GM12878 (cell line): ENCODE measurements around the gene HIVEP3. TPM values are rescaled to one million over a fixed set of nuclear protein-coding genes. Genes with fewer than 3 reads are reported as not detected.

ENCODE experiments used
- ATAC-seq: fragments of 200-7000 bp; cut with Tn5 transposase; 3 replicates; pipeline ENCODE4 v1.9.1; 2020; ENCODE audit warnings: mild to moderate bottlenecking, moderate library complexity
- BruUV-seq: library from RNA; stranded (reverse); fragments of 400-500 nt; replicated peaks from 2 replicates; lab custom pipeline; 2021; lab: Mats Ljungman, UMichigan
- CTCF ChIA-PET: fragments of 300-600 bp; sonication (Branson Sonifier 250); formaldehyde crosslinking; extraction: SDS; loops from one replicate; lab custom pipeline; 2021; ENCODE audit warnings: inconsistent platforms; lab: Yijun Ruan, JAX
- POLR2A ChIA-PET: fragments of 350-600 bp; formaldehyde crosslinking; extraction: SDS; loops from one replicate; lab custom pipeline; 2021; ENCODE audit warnings: inconsistent platforms; lab: Charles Lee
- RAD21 ChIA-PET: fragments of 300-600 bp; sonication (Branson Sonifier 250); formaldehyde crosslinking; loops from one replicate; lab custom pipeline; 2023; ENCODE audit warnings: antibody characterized with exemption; ENCODE audit not compliant: unreplicated experiment; lab: Charles Lee
- SMC1A ChIA-PET: fragments of 300-600 bp; sonication (Branson Sonifier 250); formaldehyde crosslinking; loops from one replicate; lab custom pipeline; 2023; ENCODE audit not compliant: unreplicated experiment, uncharacterized antibody; lab: Charles Lee
- DNase-seq: peaks from one replicate; pipeline ENCODE4 v3.0.0-alpha.2; 2011; ENCODE audit warnings: low read depth, low spot score
- FAIRE-seq: peaks from 3 replicates; lab custom pipeline; 2011; peaks lifted over from hg19 to GRCh38; lab: Jason Lieb, UNC
- H2AFZ ChIP-seq: 2 replicates; pipeline ENCODE4 v1.6.0; 2011; ENCODE audit warnings: low read depth, low read length, control low read depth; ENCODE audit not compliant: control insufficient read depth
- H3K27ac ChIP-seq: 2 replicates; pipeline ENCODE4 v1.5.1; 2011; ENCODE audit warnings: control low read depth; ENCODE audit not compliant: control insufficient read depth, insufficient read depth
- H3K27me3 ChIP-seq, 2 experiments: replicated peaks in 1 of 2; 2 replicates each; pipeline versions ENCODE4 v1.6.0 to v1.6.1; 2011; ENCODE audit warnings: low read length in 1 of 2; ENCODE audit not compliant: control insufficient read depth in 2 of 2, insufficient read depth in 2 of 2
- H3K36me3 ChIP-seq, 2 experiments: 2 replicates each; pipeline ENCODE4 v1.5.1; 2011; ENCODE audit warnings: low read length in 1 of 2; ENCODE audit not compliant: control insufficient read depth in 2 of 2, insufficient read depth in 2 of 2
- H3K4me1 ChIP-seq: 2 replicates; pipeline ENCODE4 v1.6.1; 2011; ENCODE audit warnings: mild to moderate bottlenecking, low read length, moderate library complexity, mixed read lengths; ENCODE audit not compliant: control insufficient read depth, insufficient read depth
- H3K4me2 ChIP-seq: 2 replicates; pipeline ENCODE4 v1.6.0; 2011; ENCODE audit warnings: control low read depth; ENCODE audit not compliant: control insufficient read depth, insufficient read depth
- H3K4me3 ChIP-seq: fragments of 200-600 bp; sonication (generic); 2 replicates; pipeline ENCODE4 v1.5.1; 2016
- H3K79me2 ChIP-seq: 2 replicates; pipeline ENCODE4 v1.6.0; 2011; ENCODE audit warnings: low read length; ENCODE audit not compliant: control insufficient read depth, insufficient read depth
- H3K9ac ChIP-seq: 2 replicates; pipeline ENCODE4 v1.8.0; 2011; ENCODE audit warnings: low read length, control low read depth, mixed read lengths; ENCODE audit not compliant: control insufficient read depth, insufficient read depth
- H3K9me3 ChIP-seq: replicated peaks from 3 replicates; pipeline ENCODE4 v1.5.1; 2011; ENCODE audit warnings: mild to moderate bottlenecking, low read length; ENCODE audit not compliant: control insufficient read depth, insufficient read depth
- H4K20me1 ChIP-seq: 2 replicates; pipeline ENCODE4 v1.6.0; 2011; ENCODE audit not compliant: control insufficient read depth, insufficient read depth
- CBX3 ChIP-seq: fragments of 200-600 bp; sonication (generic); IDR thresholded peaks from 2 replicates; pipeline ENCODE4 v1.6.1; 2016; ENCODE audit warnings: low read depth, borderline replicate concordance
- CEBPZ ChIP-seq: fragments of 150-350 bp; IDR thresholded peaks from 2 replicates; pipeline ENCODE4 v1.6.1; 2016; ENCODE audit warnings: low read depth, low read length
- E2F8 ChIP-seq: fragments of 450-650 bp; IDR thresholded peaks from 2 replicates; pipeline ENCODE4 v1.6.1; 2018; ENCODE audit warnings: mild to moderate bottlenecking, low read depth, moderate library complexity; ENCODE audit not compliant: partially characterized antibody
- MEF2B ChIP-seq: fragments of 450-650 bp; IDR thresholded peaks from 2 replicates; pipeline ENCODE4 v1.6.1; 2018; ENCODE audit warnings: mild to moderate bottlenecking, moderate library complexity; ENCODE audit not compliant: partially characterized antibody, poor library complexity, severe bottlenecking
- POLR2AphosphoS5 ChIP-seq: IDR thresholded peaks from 2 replicates; pipeline ENCODE4 v1.6.1; 2011; ENCODE audit warnings: mild to moderate bottlenecking, low read length, inconsistent platforms
- SIX5 ChIP-seq: IDR thresholded peaks from 2 replicates; pipeline ENCODE4 v1.6.1; 2011; ENCODE audit warnings: mild to moderate bottlenecking, low read depth, low read length, moderate library complexity; ENCODE audit not compliant: severe bottlenecking
- TCF3 ChIP-seq: IDR thresholded peaks from 2 replicates; pipeline ENCODE4 v1.6.1; 2012; ENCODE audit warnings: low read depth, mild to moderate bottlenecking, low read length, borderline replicate concordance; ENCODE audit not compliant: insufficient read depth
- WGBS: methylation state at CpG from one replicate; pipeline ENCODE4 v1.1.6; 2016; ENCODE audit warnings: low lambda C conversion rate; ENCODE audit not compliant: insufficient replicate concordance, insufficient coverage; ENCODE audit errors: missing lambda C conversion rate; 5-methylcytosine and 5-hydroxymethylcytosine counted together
- in situ Hi-C: fragments of 300-500 bp; cut with MboI; formaldehyde crosslinking; loops from 9 replicates; pipeline ENCODE4 v1.14.3; 2018; ENCODE audit warnings: mixed read lengths
- intact Hi-C: fragments of 100-400 bp; cut with micrococcal nuclease; formaldehyde crosslinking; loops from one replicate; pipeline ENCODE4 v1.14.2; 2022; ENCODE audit not compliant: unreplicated experiment
- polyA plus RNA-seq, 11 experiments: library from polyadenylated mRNA; depleted of rRNA in 4 of 11; unstranded in 6 of 11; stranded (reverse) in 5 of 11; fragments of >200 nt; fragmentation: Nextera tagmentation in 4 of 11; fragmentation: Illumina TruSeq in 1 of 11; extraction: Ambion mirVana in 4 of 11; extraction: Trizol in 1 of 11; gene quantifications; 1 replicate in 1 of 11; 2 replicates in 10 of 11; pipeline versions ENCODE4 v1.2.1 to v1.2.3, GENCODE V29; 2011 to 2016; ENCODE audit warnings: inconsistent platforms in 2 of 11, missing spikeins in 2 of 11, low read depth in 1 of 11
- total RNA-seq, 4 experiments: library from RNA; depleted of rRNA in 3 of 4; stranded (reverse); fragments of >200 nt in 3 of 4; fragmentation: Illumina TruSeq in 1 of 4; extraction: Trizol in 1 of 4; gene quantifications; 2 replicates each; pipeline versions ENCODE4 v1.2.1 to v1.2.3, GENCODE V29; 2013 to 2021

Gene HIVEP3
- total and polyA plus RNA-seq, 10 of the 15 experiments (the other 5 are each of a cell fraction or from before 2014, with no cell fraction given) = 1.8 to 13.6 (median 3.8) TPM

- POLR2A ChIA-PET = interaction anchor here (0.7 kb wide), 1 partner anchor 12 kb away, joined by 3 read pairs; no protein-coding TSS in a partner anchor
Measured at GRCh38 chr1:41791667-41792484, 126.8 kb downstream of the HIVEP3 start.

More at GRCh38 chr1:41791667-41792484, 126.8 kb downstream of the HIVEP3 start:
- Histone ChIP-seq H3K79me2 (no peaks in the 10 kb centered on the region), H3K9ac (no peak overlapping the region), H4K20me1 (no peaks in the 10 kb centered on the region), H3K27me3 (no peaks in the 10 kb centered on the region), H3K9me3 (no peaks in the 10 kb centered on the region), H3K27ac (peak overlapping the region; percentile 35; the same call in 1 of the 2 replicates), H3K4me2 (peak overlapping the region; percentile 51), H3K4me3 (no peak overlapping the region), H3K36me3 (no peaks in the 10 kb centered on the region; a peak in 1 of 4 replicates), H2AFZ (no peak overlapping the region; the same call in 1 of the 2 replicates), H3K4me1 (peaks cover 15% of the 10 kb centered on the region)
- RAD21 ChIA-PET = interaction anchor here (0.9 to 1.7 kb wide), 5 partner anchors 11 to 139 kb away, joined by 3 to 4 read pairs (median 3); no protein-coding TSS in a partner anchor
- intact Hi-C loops (no loop called here), in situ Hi-C loops (no loop called here)
- ATAC-seq = peak; percentile 47
- no TSS peak for BruUV-seq
- FAIRE-seq = no peak
- CTCF ChIA-PET = interaction anchor here (0.9 to 1.6 kb wide), 4 partner anchors 8 to 65 kb away, joined by 3 to 5 read pairs (median 4); no protein-coding TSS in a partner anchor
- SMC1A ChIA-PET = interaction anchor here (0.6 to 2.1 kb wide), 12 partner anchors 9 to 217 kb away, joined by 3 to 11 read pairs (median 4); no protein-coding TSS in a partner anchor
- WGBS = 29% methylated on average over 5 of the region's 5 CpGs
- TF ChIP-seq CBX3 (no peak), SIX5 (no peak), POLR2AphosphoS5 (no peak), TCF3 (no peak), E2F8 (no peak), CEBPZ (no peak), MEF2B (no peak)
- DNase-seq = no peak
